Urinary bladder (tissue), 4 donors: ENCODE data around the gene KDM1B. TPM values are rescaled to one million over a fixed set of nuclear protein-coding genes. Genes with fewer than 3 reads are reported as not detected.

Source experiments
- DNase-seq: peaks from one replicate; pipeline ENCODE4 v3.0.0-alpha.2; 2015; ENCODE audit errors: extremely low spot score
- H3K27ac ChIP-seq: one replicate; pipeline ENCODE4 v1.5.1; 2013; ENCODE audit warnings: low read depth, mild to moderate bottlenecking, moderate library complexity
- H3K36me3 ChIP-seq: one replicate; pipeline ENCODE4 v1.6.1; 2013; ENCODE audit warnings: mild to moderate bottlenecking, moderate library complexity; ENCODE audit not compliant: insufficient read depth
- H3K4me1 ChIP-seq: one replicate; pipeline ENCODE4 v1.6.1; 2013; ENCODE audit warnings: mild to moderate bottlenecking, moderate library complexity; ENCODE audit not compliant: insufficient read depth
- H3K4me3 ChIP-seq: one replicate; pipeline ENCODE4 v1.5.1; 2013; ENCODE audit warnings: low read depth, low read length
- WGBS: extraction: QIAGEN DNeasy Blood & Tissue Kit; methylation state at CpG from one replicate; pipeline ENCODE4 v1.1.7; 2013; 5-methylcytosine and 5-hydroxymethylcytosine counted together
- polyA plus RNA-seq: library from polyadenylated mRNA; stranded (reverse); fragments of 200-250 nt; gene quantifications from one replicate; pipeline ENCODE4 v1.2.3, GENCODE V29; 2013
- small RNA-seq: library from RNA; depleted of rRNA; stranded (forward); fragments of <200 nt; gene quantifications from one replicate; pipeline ENCODE3, GENCODE V24; 2014
- total RNA-seq: library from RNA; depleted of rRNA; stranded (reverse); fragments of >200 nt; gene quantifications from one replicate; pipeline ENCODE4 v1.2.3, GENCODE V29; 2014
- donor health status: healthy with polysubstance abuse.
- donor health status: healthy.

The KDM1B gene
- total and polyA plus RNA-seq, 2 donors = 12.3 to 23.1 TPM

GRCh38 chr6:18270216-18270615, 115.0 kb downstream of the KDM1B start:
- no peak for DNase-seq
- Histone ChIP-seq H3K27ac (no peak overlapping the region), H3K36me3 (no peaks in the 10 kb centered on the region), H3K4me1 (no peaks in the 10 kb centered on the region), H3K4me3 (no peak overlapping the region)
- 93% methylated on average over 4 of the region's 4 CpGs for WGBS

Small RNA genes lying within 50 kb of the gene (small RNA-seq; reads per million reads assigned to genes)
- gene RF00019 = not detected

Other genes with a start within 250 kb of the KDM1B start
- 64.7 TPM for gene KIF13A, start 167.8 kb upstream of the KDM1B start, total RNA-seq
- 41.1 TPM for gene KIF13A, start 167.8 kb upstream of the KDM1B start, polyA plus RNA-seq
- gene NHLRC1, start 32.7 kb upstream of the KDM1B start, total RNA-seq = 2.4 TPM
- 2.4 TPM for gene NHLRC1, start 32.7 kb upstream of the KDM1B start, polyA plus RNA-seq
- 12.3 TPM for gene TPMT, start 345 bp upstream of the KDM1B start, total RNA-seq
- gene TPMT, start 345 bp upstream of the KDM1B start, polyA plus RNA-seq = 8.9 TPM
- gene DEK, start 109.1 kb downstream of the KDM1B start, total RNA-seq = 205 TPM
- gene DEK, start 109.1 kb downstream of the KDM1B start, polyA plus RNA-seq = 82.0 TPM
- 13.2 TPM for gene RNF144B, start 231.9 kb downstream of the KDM1B start, total RNA-seq
- 5.6 TPM for gene RNF144B, start 231.9 kb downstream of the KDM1B start, polyA plus RNA-seq